ENCODE results near the gene FZD8. TPM values are rescaled to one million over a fixed set of nuclear protein-coding genes. Genes with fewer than 3 reads are reported as not detected.

Gene FZD8
- total RNA-seq, 2 donors from 2014 or later, result 12.4 to 21.3 TPM

GRCh38 chr10:35667270-35667889, 25.3 kb upstream of the FZD8 start:
- Histone ChIP-seq H3K27me3 (replicated peaks; ENCODE audit: insufficient read depth) (no peaks in the 10 kb centered on the region), H3K4me3 (no peak overlapping the region), H3K27ac (no peak overlapping the region), H3K36me3 (no peaks in the 10 kb centered on the region), H3K9me3 (no peaks in the 10 kb centered on the region), H3K4me1 (ENCODE audit: control insufficient read depth in 1 of 2, low read depth in 2 of 2) (no peaks in the 10 kb centered on the region)
- DNase-seq (ENCODE audit: low spot score) (no peak), ATAC-seq (ENCODE audit: insufficient number of reproducible peaks, low FRiP score, low read depth) (no peak)
- TF ChIP-seq CTCF (IDR thresholded peaks at IDR 0.05), result no peak

GRCh38 chr10:35661236-35661635, 19.1 kb upstream of the FZD8 start:
- Histone ChIP-seq H3K4me3 (no peak overlapping the region), H3K27ac (no peak overlapping the region), H3K36me3 (no peaks in the 10 kb centered on the region), H3K4me1 (ENCODE audit: control insufficient read depth in 1 of 2, low read depth in 2 of 2) (no peaks in the 10 kb centered on the region), H3K9me3 (no peaks in the 10 kb centered on the region), H3K27me3 (replicated peaks; ENCODE audit: insufficient read depth) (no peaks in the 10 kb centered on the region)
- no peak for ATAC-seq (ENCODE audit: insufficient number of reproducible peaks, low FRiP score, low read depth)
- no peak for DNase-seq (ENCODE audit: low spot score)
- TF ChIP-seq CTCF (IDR thresholded peaks at IDR 0.05), result no peak

- ATAC-seq (ENCODE audit: insufficient number of reproducible peaks, low FRiP score, low read depth), result no peak
- H3K36me3 ChIP-seq, result no peaks in the 10 kb centered on the region
- H3K27me3 ChIP-seq (replicated peaks; ENCODE audit: insufficient read depth), result no peaks in the 10 kb centered on the region
- no peaks in the 10 kb centered on the region for H3K9me3 ChIP-seq
- H3K27ac ChIP-seq, result no peak overlapping the region
- no peak for TF ChIP-seq CTCF (IDR thresholded peaks at IDR 0.05)
- no peak overlapping the region for H3K4me3 ChIP-seq
- no peak for DNase-seq (ENCODE audit: low spot score)
- H3K4me1 ChIP-seq (ENCODE audit: control insufficient read depth in 1 of 2, low read depth in 2 of 2), result no peaks in the 10 kb centered on the region
Measured at GRCh38 chr10:35659456-35659855, 17.4 kb upstream of the FZD8 start.

GRCh38 chr10:35657621-35658020, 15.5 kb upstream of the FZD8 start:
- H3K27me3 ChIP-seq (replicated peaks; ENCODE audit: insufficient read depth), result no peaks in the 10 kb centered on the region
- no peaks in the 10 kb centered on the region for H3K36me3 ChIP-seq
- no peak for TF ChIP-seq CTCF (IDR thresholded peaks at IDR 0.05)
- no peak overlapping the region for H3K27ac ChIP-seq
- no peaks in the 10 kb centered on the region for H3K4me1 ChIP-seq (ENCODE audit: control insufficient read depth in 1 of 2, low read depth in 2 of 2)
- no peak overlapping the region for H3K4me3 ChIP-seq
- no peak for ATAC-seq (ENCODE audit: insufficient number of reproducible peaks, low FRiP score, low read depth)
- DNase-seq (ENCODE audit: low spot score), result no peak
- H3K9me3 ChIP-seq, result no peaks in the 10 kb centered on the region

- no peak for DNase-seq (ENCODE audit: low spot score)
- no peaks in the 10 kb centered on the region for H3K27me3 ChIP-seq (replicated peaks; ENCODE audit: insufficient read depth)
- H3K4me3 ChIP-seq, result no peak overlapping the region
- no peaks in the 10 kb centered on the region for H3K36me3 ChIP-seq
- TF ChIP-seq CTCF (IDR thresholded peaks at IDR 0.05), result no peak
- no peaks in the 10 kb centered on the region for H3K4me1 ChIP-seq (ENCODE audit: control insufficient read depth in 1 of 2, low read depth in 2 of 2)
- no peaks in the 10 kb centered on the region for H3K9me3 ChIP-seq
- ATAC-seq (ENCODE audit: insufficient number of reproducible peaks, low FRiP score, low read depth), result no peak
- H3K27ac ChIP-seq, result no peak overlapping the region
Measured at GRCh38 chr10:35652824-35653223, 10.7 kb upstream of the FZD8 start.

Data from thoracic aorta (tissue), 2 donors.